Measurements from ENCODE around the gene ARHGAP20.

Gene ARHGAP20

DNA sequence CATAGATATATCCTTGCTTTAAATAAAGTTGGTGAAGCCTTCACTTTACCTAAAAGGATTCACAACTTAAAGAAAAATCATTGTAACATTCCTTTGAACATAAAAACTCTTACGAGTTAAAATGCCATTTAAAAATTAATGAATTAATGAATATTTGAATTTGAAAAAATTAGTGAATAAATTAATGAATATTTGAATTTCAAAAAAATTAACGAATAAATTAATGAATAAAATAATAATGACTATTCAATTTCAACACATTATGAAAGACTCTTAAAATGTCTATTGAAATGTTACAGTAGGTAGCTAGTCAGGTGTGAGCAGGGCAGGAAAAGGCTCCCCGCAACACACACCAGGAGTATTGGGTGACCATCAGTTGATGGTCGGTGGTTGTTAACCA is 22.9 kb downstream of the ARHGAP20 start:
- Histone ChIP-seq H2BK120ac (ENCODE audit: low read depth, low read length) (no peak overlapping the region), H2AK5ac (ENCODE audit: low read depth, low read length) (no peak overlapping the region), H3K4me2 (ENCODE audit: insufficient read depth, low read length, poor library complexity, severe bottlenecking) (no peak overlapping the region), H3K23ac (ENCODE audit: low read depth, low read length, poor library complexity) (no peak overlapping the region), H4K91ac (ENCODE audit: low read depth, low read length, poor library complexity) (no peak overlapping the region), H3K18ac (ENCODE audit: low read length) (no peak overlapping the region), H2BK5ac (ENCODE audit: low read length) (no peak overlapping the region), H3K14ac (ENCODE audit: low read length) (no peak overlapping the region), H3K9ac (ENCODE audit: low read depth, low read length, poor library complexity) (no peak overlapping the region), H4K8ac (ENCODE audit: low read depth, low read length) (no peak overlapping the region), H3K79me1 (ENCODE audit: low read depth, low read length) (no peaks in the 10 kb centered on the region), H3K9me3 (replicated peaks in 1 of 2; ENCODE audit: control insufficient read depth in 2 of 2, insufficient read depth in 1 of 2, low read depth in 1 of 2, low read length in 2 of 2) (no peaks in the 10 kb centered on the region), H3K4ac (ENCODE audit: low read length) (no peak overlapping the region), H3K27ac (replicated peaks; ENCODE audit: low read length) (no peak overlapping the region), H2BK12ac (ENCODE audit: low read length) (no peak overlapping the region), H3K4me3 (ENCODE audit: low read length in 2 of 2) (no peak overlapping the region), H3K27me3 (ENCODE audit: control insufficient read depth in 3 of 3, insufficient read depth in 3 of 3, low read depth in 1 of 3, low read length in 3 of 3) (no peaks in the 10 kb centered on the region), H2BK15ac (ENCODE audit: low read length) (no peak overlapping the region), H3K36me3 (replicated peaks in 1 of 2; ENCODE audit: control insufficient read depth in 2 of 2, insufficient read depth in 2 of 2, low read length in 2 of 2) (no peaks in the 10 kb centered on the region), H3K4me1 (ENCODE audit: control insufficient read depth in 2 of 2, insufficient read depth in 1 of 2, low read depth in 1 of 2, low read length in 2 of 2) (no peaks in the 10 kb centered on the region), H2AFZ (ENCODE audit: low read length) (no peak overlapping the region)
- no peak for DNase-seq (ENCODE audit: low spot score)
- no CpG with 5 or more reads among the region's 4 CpGs for WGBS, 2 donors (ENCODE audit: extremely low coverage in 2 of 2, insufficient read length in 2 of 2, insufficient replicate concordance in 1 of 2)

DNA sequence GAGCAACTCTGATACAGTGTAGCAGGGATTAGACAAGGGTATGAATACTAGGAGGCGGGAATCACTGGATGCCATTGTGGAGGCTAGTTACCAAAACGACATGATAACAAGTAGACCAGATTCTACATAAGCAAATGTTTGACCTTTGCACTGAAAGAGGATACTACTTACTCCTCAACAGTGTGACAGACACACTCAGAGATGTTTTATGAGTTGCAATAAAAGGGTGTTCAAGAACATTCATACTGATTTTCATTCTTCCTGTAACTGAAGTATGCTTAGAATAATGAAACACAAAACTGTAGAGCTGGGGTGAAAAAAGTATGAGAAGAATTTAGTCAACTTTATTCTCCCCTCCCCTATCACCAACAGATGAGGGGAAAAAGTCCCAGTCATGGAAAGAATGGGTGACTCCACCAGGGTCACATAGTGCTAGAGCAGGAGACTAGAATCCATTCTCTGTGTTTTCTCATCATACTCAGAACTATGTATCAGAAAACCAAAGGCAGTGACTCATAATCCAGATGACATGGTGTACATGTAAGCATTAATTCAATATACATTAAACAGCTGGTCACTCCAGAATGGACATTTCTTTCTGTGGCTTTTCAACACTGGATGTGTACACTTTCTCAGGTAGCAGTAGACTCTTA is 32.8 kb downstream of the ARHGAP20 start:
- Histone ChIP-seq H3K4me2 (ENCODE audit: insufficient read depth, low read length, poor library complexity, severe bottlenecking) (no peak overlapping the region), H2BK120ac (ENCODE audit: low read depth, low read length) (no peak overlapping the region), H3K4ac (ENCODE audit: low read length) (no peak overlapping the region), H3K23ac (ENCODE audit: low read depth, low read length, poor library complexity) (no peak overlapping the region), H3K9ac (ENCODE audit: low read depth, low read length, poor library complexity) (no peak overlapping the region), H3K14ac (ENCODE audit: low read length) (no peak overlapping the region), H2BK12ac (ENCODE audit: low read length) (no peak overlapping the region), H2AFZ (ENCODE audit: low read length) (no peak overlapping the region), H3K27me3 (ENCODE audit: control insufficient read depth in 3 of 3, insufficient read depth in 3 of 3, low read depth in 1 of 3, low read length in 3 of 3) (no peaks in the 10 kb centered on the region), H2BK15ac (ENCODE audit: low read length) (no peak overlapping the region), H4K91ac (ENCODE audit: low read depth, low read length, poor library complexity) (no peak overlapping the region), H3K18ac (ENCODE audit: low read length) (no peak overlapping the region), H3K9me3 (replicated peaks in 1 of 2; ENCODE audit: control insufficient read depth in 2 of 2, insufficient read depth in 1 of 2, low read depth in 1 of 2, low read length in 2 of 2) (no peaks in the 10 kb centered on the region), H3K4me3 (ENCODE audit: low read length in 2 of 2) (no peak overlapping the region), H3K79me1 (ENCODE audit: low read depth, low read length) (no peaks in the 10 kb centered on the region), H2BK5ac (ENCODE audit: low read length) (no peak overlapping the region), H2AK5ac (ENCODE audit: low read depth, low read length) (no peak overlapping the region), H3K4me1 (ENCODE audit: control insufficient read depth in 2 of 2, insufficient read depth in 1 of 2, low read depth in 1 of 2, low read length in 2 of 2) (no peaks in the 10 kb centered on the region), H3K27ac (replicated peaks; ENCODE audit: low read length) (no peak overlapping the region), H4K8ac (ENCODE audit: low read depth, low read length) (no peak overlapping the region), H3K36me3 (replicated peaks in 1 of 2; ENCODE audit: control insufficient read depth in 2 of 2, insufficient read depth in 2 of 2, low read length in 2 of 2) (no peaks in the 10 kb centered on the region)
- DNase-seq (ENCODE audit: low spot score): no peak
- no CpG with 5 or more reads among the region's 2 CpGs for whole genome bisulfite sequencing, 2 donors (ENCODE audit: extremely low coverage in 2 of 2, insufficient read length in 2 of 2, insufficient replicate concordance in 1 of 2)

- no peak overlapping the region for H3K9ac ChIP-seq (ENCODE audit: low read depth, low read length, poor library complexity)
- no CpG with 5 or more reads among the region's 2 CpGs for WGBS, 2 donors (ENCODE audit: extremely low coverage in 2 of 2, insufficient read length in 2 of 2, insufficient replicate concordance in 1 of 2)
- no peak overlapping the region for H2AFZ ChIP-seq (ENCODE audit: low read length)
- no peaks in the 10 kb centered on the region for H3K4me1 ChIP-seq (ENCODE audit: control insufficient read depth in 2 of 2, insufficient read depth in 1 of 2, low read depth in 1 of 2, low read length in 2 of 2)
- no peak overlapping the region for H3K4me2 ChIP-seq (ENCODE audit: insufficient read depth, low read length, poor library complexity, severe bottlenecking)
- H3K36me3 ChIP-seq (replicated peaks in 1 of 2; ENCODE audit: control insufficient read depth in 2 of 2, insufficient read depth in 2 of 2, low read length in 2 of 2): no peaks in the 10 kb centered on the region
- H4K8ac ChIP-seq (ENCODE audit: low read depth, low read length): no peak overlapping the region
- H3K23ac ChIP-seq (ENCODE audit: low read depth, low read length, poor library complexity): no peak overlapping the region
- no peak overlapping the region for H3K18ac ChIP-seq (ENCODE audit: low read length)
- H3K14ac ChIP-seq (ENCODE audit: low read length): no peak overlapping the region
- H2BK15ac ChIP-seq (ENCODE audit: low read length): no peak overlapping the region
- H3K4ac ChIP-seq (ENCODE audit: low read length): no peak overlapping the region
- H2AK5ac ChIP-seq (ENCODE audit: low read depth, low read length): no peak overlapping the region
- DNase-seq (ENCODE audit: low spot score): no peak
- H3K27ac ChIP-seq (replicated peaks; ENCODE audit: low read length): no peak overlapping the region
- H2BK120ac ChIP-seq (ENCODE audit: low read depth, low read length): no peak overlapping the region
- H3K9me3 ChIP-seq (replicated peaks in 1 of 2; ENCODE audit: control insufficient read depth in 2 of 2, insufficient read depth in 1 of 2, low read depth in 1 of 2, low read length in 2 of 2): no peaks in the 10 kb centered on the region
- no peak overlapping the region for H2BK5ac ChIP-seq (ENCODE audit: low read length)
- H3K27me3 ChIP-seq (ENCODE audit: control insufficient read depth in 3 of 3, insufficient read depth in 3 of 3, low read depth in 1 of 3, low read length in 3 of 3): no peaks in the 10 kb centered on the region
- H3K4me3 ChIP-seq (ENCODE audit: low read length in 2 of 2): no peak overlapping the region
- H2BK12ac ChIP-seq (ENCODE audit: low read length): no peak overlapping the region
- H3K79me1 ChIP-seq (ENCODE audit: low read depth, low read length): no peaks in the 10 kb centered on the region
- no peak overlapping the region for H4K91ac ChIP-seq (ENCODE audit: low read depth, low read length, poor library complexity)
These were observed 36.7 kb downstream of the ARHGAP20 start for GRCh38 chr11:110675548-110675947.

- no peak overlapping the region for H3K9ac ChIP-seq (ENCODE audit: low read depth, low read length, poor library complexity)
- no peak overlapping the region for H4K91ac ChIP-seq (ENCODE audit: low read depth, low read length, poor library complexity)
- H3K27me3 ChIP-seq (ENCODE audit: control insufficient read depth in 3 of 3, insufficient read depth in 3 of 3, low read depth in 1 of 3, low read length in 3 of 3): no peaks in the 10 kb centered on the region
- no peak overlapping the region for H3K4ac ChIP-seq (ENCODE audit: low read length)
- H3K14ac ChIP-seq (ENCODE audit: low read length): no peak overlapping the region
- DNase-seq (ENCODE audit: low spot score): no peak
- no peak overlapping the region for H2BK12ac ChIP-seq (ENCODE audit: low read length)
- no peaks in the 10 kb centered on the region for H3K9me3 ChIP-seq (replicated peaks in 1 of 2; ENCODE audit: control insufficient read depth in 2 of 2, insufficient read depth in 1 of 2, low read depth in 1 of 2, low read length in 2 of 2)
- no peak overlapping the region for H4K8ac ChIP-seq (ENCODE audit: low read depth, low read length)
- no peaks in the 10 kb centered on the region for H3K36me3 ChIP-seq (replicated peaks in 1 of 2; ENCODE audit: control insufficient read depth in 2 of 2, insufficient read depth in 2 of 2, low read length in 2 of 2)
- no peak overlapping the region for H3K27ac ChIP-seq (replicated peaks; ENCODE audit: low read length)
- H3K4me3 ChIP-seq (ENCODE audit: low read length in 2 of 2): no peak overlapping the region
- no peaks in the 10 kb centered on the region for H3K79me1 ChIP-seq (ENCODE audit: low read depth, low read length)
- no peak overlapping the region for H2BK5ac ChIP-seq (ENCODE audit: low read length)
- H2BK15ac ChIP-seq (ENCODE audit: low read length): no peak overlapping the region
- H2AFZ ChIP-seq (ENCODE audit: low read length): no peak overlapping the region
- H3K4me2 ChIP-seq (ENCODE audit: insufficient read depth, low read length, poor library complexity, severe bottlenecking): no peak overlapping the region
- no peak overlapping the region for H3K23ac ChIP-seq (ENCODE audit: low read depth, low read length, poor library complexity)
- WGBS, 2 donors (ENCODE audit: extremely low coverage in 2 of 2, insufficient read length in 2 of 2, insufficient replicate concordance in 1 of 2): no CpG with 5 or more reads among the region's 7 CpGs
- H2AK5ac ChIP-seq (ENCODE audit: low read depth, low read length): no peak overlapping the region
- H2BK120ac ChIP-seq (ENCODE audit: low read depth, low read length): no peak overlapping the region
- H3K18ac ChIP-seq (ENCODE audit: low read length): no peak overlapping the region
- no peaks in the 10 kb centered on the region for H3K4me1 ChIP-seq (ENCODE audit: control insufficient read depth in 2 of 2, insufficient read depth in 1 of 2, low read depth in 1 of 2, low read length in 2 of 2)
These were observed 46.4 kb downstream of the ARHGAP20 start for GRCh38 chr11:110665689-110666465.
